ENCODE measurements around the gene CERS4. TPM values are rescaled to one million over a fixed set of nuclear protein-coding genes. Genes with fewer than 3 reads are reported as not detected.

CERS4 gene
- not detected in 2 replicates for total RNA-seq (2014; rRNA removed; shearing (Covaris generic))
- polyA plus RNA-seq (2016; fragmentation: Nextera tagmentation; extraction: Ambion mirVana): not detected in 2 replicates

- no peaks in the 10 kb centered on the region for H3K9me2 ChIP-seq (ENCODE audit: insufficient read depth)
- H3K9ac ChIP-seq: no peak within 1 kb of the TSS
- peaks cover 27% of the 10 kb centered on the region for H3K27me3 ChIP-seq (replicated peaks; ENCODE audit: insufficient read depth)
- no peaks in the 10 kb centered on the region for H3F3A ChIP-seq (ENCODE audit: insufficient read depth)
- no peaks in the 10 kb centered on the region for H3K36me3 ChIP-seq (ENCODE audit: low read depth)
- H3K4me2 ChIP-seq (ENCODE audit: unreplicated experiment): no peak within 1 kb of the TSS
- H3K79me2 ChIP-seq (ENCODE audit: insufficient read depth): no peaks in the 10 kb centered on the region
- H3K27ac ChIP-seq: no peak within 1 kb of the TSS
- in situ Hi-C loops (cut with MboI): no loop called here
- H2AFZ ChIP-seq: peak within 1 kb of the TSS; percentile 29; the same call in 1 of the 2 replicates
- 2 to 3% methylated on average over 9 to 55 of the region's 60 CpGs for WGBS, 2 experiments (ENCODE audit: low coverage in 1 of 2, low lambda C conversion rate in 2 of 2, missing lambda C conversion rate in 2 of 2)
- no peak for TF ChIP-seq EZH2phosphoT487 (IDR thresholded peaks at IDR 0.05; ENCODE audit: insufficient read depth, low read depth)
- no peaks in the 10 kb centered on the region for H3K9me3 ChIP-seq (ENCODE audit: low read depth)
- no peak within 1 kb of the TSS for H3K4me3 ChIP-seq
- H3K4me1 ChIP-seq (ENCODE audit: insufficient read depth): no peaks in the 10 kb centered on the region
- no peaks in the 10 kb centered on the region for H4K20me1 ChIP-seq (ENCODE audit: insufficient read depth)
- peak; percentile 14 for DNase-seq
Measured at GRCh38 chr19:8208922-8209461, at the start of gene CERS4. CERS4 (plus strand) TSS chr19:8209370; CDS start chr19:8251077, 41,707 bp downstream.

DNA sequence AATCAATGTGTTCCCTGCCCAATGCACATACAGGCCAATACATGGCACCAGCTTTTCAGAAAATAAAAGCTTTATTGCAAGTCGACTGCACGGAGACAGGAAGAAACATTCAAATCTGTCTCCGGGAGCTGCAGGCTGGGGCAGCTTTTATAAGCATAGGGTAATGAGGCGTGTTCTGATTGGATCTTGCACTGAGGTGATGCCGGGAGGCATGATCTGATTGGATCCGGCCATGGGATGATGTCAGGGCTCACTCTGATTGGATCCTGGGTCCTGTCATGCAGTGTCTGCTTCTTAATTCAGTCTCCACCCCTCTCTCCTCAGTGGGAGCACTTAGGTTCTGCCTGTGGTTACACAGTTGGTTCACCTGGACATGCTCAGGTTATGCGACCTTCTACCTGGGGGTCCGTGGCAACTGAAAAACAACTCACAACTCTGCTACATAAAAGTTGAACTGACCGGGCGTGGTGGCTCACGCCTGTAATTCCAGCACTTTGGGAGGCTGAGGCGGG, 48.0 kb upstream of the CERS4 start:
- in situ Hi-C loops (cut with MboI): no loop called here
- TF ChIP-seq EZH2phosphoT487 (IDR thresholded peaks at IDR 0.05; ENCODE audit: insufficient read depth, low read depth) (no peak), EZH2 (IDR thresholded peaks at IDR 0.05; ENCODE audit: insufficient read depth, poor library complexity, severe bottlenecking) (no peak)
- 53 to 54% methylated on average over 12 of the region's 12 CpGs for WGBS, 2 experiments (ENCODE audit: low coverage in 1 of 2, low lambda C conversion rate in 2 of 2, missing lambda C conversion rate in 2 of 2)
- Histone ChIP-seq H3K9me2 (ENCODE audit: insufficient read depth) (no peaks in the 10 kb centered on the region), H2AFZ (no peak overlapping the region), H3K4me1 (ENCODE audit: insufficient read depth) (no peaks in the 10 kb centered on the region), H3K36me3 (ENCODE audit: low read depth) (no peaks in the 10 kb centered on the region), H3K9ac (no peak overlapping the region), H3K4me2 (ENCODE audit: unreplicated experiment) (no peak overlapping the region), H3F3A (ENCODE audit: insufficient read depth) (no peaks in the 10 kb centered on the region), H3K27ac (no peak overlapping the region), H3K27me3 (replicated peaks; ENCODE audit: insufficient read depth) (no peaks in the 10 kb centered on the region; the same call in 1 of the 2 replicates), H4K20me1 (ENCODE audit: insufficient read depth) (no peaks in the 10 kb centered on the region), H3K4me3 (no peak overlapping the region), H3K79me2 (ENCODE audit: insufficient read depth) (no peaks in the 10 kb centered on the region), H3K9me3 (ENCODE audit: low read depth) (no peaks in the 10 kb centered on the region)
- no peak for DNase-seq

GRCh38 chr19:8163759-8164158, 45.4 kb upstream of the CERS4 start:
- no peak overlapping the region for H3K4me3 ChIP-seq
- H4K20me1 ChIP-seq (ENCODE audit: insufficient read depth): no peaks in the 10 kb centered on the region
- no peaks in the 10 kb centered on the region for H3K4me1 ChIP-seq (ENCODE audit: insufficient read depth)
- no peak overlapping the region for H3K9ac ChIP-seq
- no peak for DNase-seq
- no peaks in the 10 kb centered on the region for H3F3A ChIP-seq (ENCODE audit: insufficient read depth)
- no peaks in the 10 kb centered on the region for H3K9me3 ChIP-seq (ENCODE audit: low read depth)
- H3K27me3 ChIP-seq (replicated peaks; ENCODE audit: insufficient read depth): no peaks in the 10 kb centered on the region; the same call in 1 of the 2 replicates
- WGBS, 2 experiments (ENCODE audit: low coverage in 1 of 2, low lambda C conversion rate in 2 of 2, missing lambda C conversion rate in 2 of 2): 39 to 47% methylated on average over 7 of the region's 7 CpGs
- H3K36me3 ChIP-seq (ENCODE audit: low read depth): no peaks in the 10 kb centered on the region
- TF ChIP-seq EZH2 (IDR thresholded peaks at IDR 0.05; ENCODE audit: insufficient read depth, poor library complexity, severe bottlenecking) (no peak), EZH2phosphoT487 (IDR thresholded peaks at IDR 0.05; ENCODE audit: insufficient read depth, low read depth) (no peak)
- H2AFZ ChIP-seq: no peak overlapping the region
- no peak overlapping the region for H3K27ac ChIP-seq
- H3K4me2 ChIP-seq (ENCODE audit: unreplicated experiment): no peak overlapping the region
- in situ Hi-C loops (cut with MboI): no loop called here
- H3K79me2 ChIP-seq (ENCODE audit: insufficient read depth): no peaks in the 10 kb centered on the region
- H3K9me2 ChIP-seq (ENCODE audit: insufficient read depth): no peaks in the 10 kb centered on the region

GRCh38 chr19:8167985-8168384, 41.2 kb upstream of the CERS4 start:
- no peak for DNase-seq
- Histone ChIP-seq H3K27ac (no peak overlapping the region), H3K36me3 (ENCODE audit: low read depth) (no peaks in the 10 kb centered on the region), H3K9me2 (ENCODE audit: insufficient read depth) (no peaks in the 10 kb centered on the region), H3K9me3 (ENCODE audit: low read depth) (no peaks in the 10 kb centered on the region), H3K4me3 (no peak overlapping the region), H3K79me2 (ENCODE audit: insufficient read depth) (no peaks in the 10 kb centered on the region), H4K20me1 (ENCODE audit: insufficient read depth) (no peaks in the 10 kb centered on the region), H3K4me1 (ENCODE audit: insufficient read depth) (no peaks in the 10 kb centered on the region), H3K27me3 (replicated peaks; ENCODE audit: insufficient read depth) (no peaks in the 10 kb centered on the region; the same call in 1 of the 2 replicates), H3K4me2 (ENCODE audit: unreplicated experiment) (no peak overlapping the region), H3F3A (ENCODE audit: insufficient read depth) (no peaks in the 10 kb centered on the region), H3K9ac (no peak overlapping the region), H2AFZ (no peak overlapping the region)
- no peak for TF ChIP-seq EZH2 (IDR thresholded peaks at IDR 0.05; ENCODE audit: insufficient read depth, poor library complexity, severe bottlenecking)
- no peak for TF ChIP-seq EZH2phosphoT487 (IDR thresholded peaks at IDR 0.05; ENCODE audit: insufficient read depth, low read depth)
- in situ Hi-C loops (cut with MboI): no loop called here
- 31 to 32% methylated on average over 6 of the region's 6 CpGs for WGBS, 2 experiments (ENCODE audit: low coverage in 1 of 2, low lambda C conversion rate in 2 of 2, missing lambda C conversion rate in 2 of 2)
